DOHH2 (cell line): ENCODE measurements around the gene SIAH2.
"Not testable (repeated sequence)": the region's sequence is repeated elsewhere in the genome, so short reads cannot be mapped to it uniquely, and the experiment has no call there.

Experiments used
- CTCF ChIP-seq: fragments of 200-600 bp; sonication (generic); IDR thresholded peaks from one replicate; pipeline ENCODE4 v1.5.1; 2014; ENCODE audit warnings: antibody characterized with exemption, mild to moderate bottlenecking, low read depth, low read length; ENCODE audit not compliant: poor library complexity, severe bottlenecking
- EZH2phosphoT487 ChIP-seq: fragments of 200-600 bp; sonication (generic); IDR thresholded peaks from 2 replicates; pipeline ENCODE4 v1.6.1; 2017; ENCODE audit warnings: borderline replicate concordance, mild to moderate bottlenecking, antibody characterized with exemption, low read length, moderate library complexity, mixed read lengths

- not testable (repeated sequence) for TF ChIP-seq EZH2phosphoT487, CTCF
Measured at GRCh38 chr3:150796527-150796926, 33.6 kb upstream of the SIAH2 start.
